ENCODE measurements around the gene TTLL11.
"Not testable (repeated sequence)": the region's sequence is repeated elsewhere in the genome, so short reads cannot be mapped to it uniquely, and the experiment has no call there.

TTLL11 gene

DNA sequence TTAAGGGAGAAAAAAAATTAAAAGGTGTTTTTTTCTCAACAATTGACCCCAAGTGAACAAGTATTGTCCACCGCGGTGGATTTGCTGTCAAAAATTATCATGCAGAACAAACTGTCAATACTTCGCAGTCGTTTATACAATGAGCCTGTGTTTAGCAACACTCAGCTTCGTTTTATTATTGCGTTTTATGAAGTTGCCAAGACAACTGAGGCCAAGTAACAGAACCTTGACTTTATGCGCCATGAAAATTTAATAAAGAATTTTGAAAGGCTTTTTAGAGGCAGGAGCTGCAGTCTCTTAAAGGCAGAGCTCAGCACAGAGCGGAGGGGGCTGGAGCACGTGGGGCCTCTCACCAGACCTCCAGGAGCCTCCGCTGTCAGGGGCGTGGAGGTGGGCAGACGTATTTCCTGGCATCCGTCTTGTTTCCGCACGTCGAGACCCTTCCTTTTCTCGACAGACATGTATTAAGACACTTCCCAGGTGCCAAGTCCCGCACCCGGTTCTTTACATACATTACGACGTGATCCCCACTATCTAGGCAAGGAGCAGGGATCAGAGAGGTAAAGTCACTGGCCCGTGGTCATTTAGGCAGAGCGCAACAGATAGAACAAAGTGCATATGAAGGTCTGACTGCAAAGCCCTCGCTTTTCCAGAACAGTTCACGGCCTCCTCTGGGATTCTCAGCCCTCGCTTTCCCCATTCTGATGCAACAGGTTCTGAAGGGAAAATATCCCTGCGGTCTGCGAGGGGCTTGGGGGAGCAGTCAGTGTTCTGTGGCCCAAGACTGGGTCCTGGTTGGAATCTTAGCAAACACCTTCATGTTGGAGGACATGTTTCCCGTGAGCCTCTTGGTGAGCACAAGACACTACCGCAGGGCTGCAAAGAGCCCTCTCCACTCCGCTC, 277.3 kb downstream of the TTLL11 start:
- no peak for DNase-seq (ENCODE audit: low spot score)

- no peak for DNase-seq (ENCODE audit: low spot score)
Observed at GRCh38 chr9:121815084-121815483, 278.0 kb downstream of the TTLL11 start.

GRCh38 chr9:121814594-121814993, 278.5 kb downstream of the TTLL11 start:
- DNase-seq (ENCODE audit: low spot score): no peak

DNA sequence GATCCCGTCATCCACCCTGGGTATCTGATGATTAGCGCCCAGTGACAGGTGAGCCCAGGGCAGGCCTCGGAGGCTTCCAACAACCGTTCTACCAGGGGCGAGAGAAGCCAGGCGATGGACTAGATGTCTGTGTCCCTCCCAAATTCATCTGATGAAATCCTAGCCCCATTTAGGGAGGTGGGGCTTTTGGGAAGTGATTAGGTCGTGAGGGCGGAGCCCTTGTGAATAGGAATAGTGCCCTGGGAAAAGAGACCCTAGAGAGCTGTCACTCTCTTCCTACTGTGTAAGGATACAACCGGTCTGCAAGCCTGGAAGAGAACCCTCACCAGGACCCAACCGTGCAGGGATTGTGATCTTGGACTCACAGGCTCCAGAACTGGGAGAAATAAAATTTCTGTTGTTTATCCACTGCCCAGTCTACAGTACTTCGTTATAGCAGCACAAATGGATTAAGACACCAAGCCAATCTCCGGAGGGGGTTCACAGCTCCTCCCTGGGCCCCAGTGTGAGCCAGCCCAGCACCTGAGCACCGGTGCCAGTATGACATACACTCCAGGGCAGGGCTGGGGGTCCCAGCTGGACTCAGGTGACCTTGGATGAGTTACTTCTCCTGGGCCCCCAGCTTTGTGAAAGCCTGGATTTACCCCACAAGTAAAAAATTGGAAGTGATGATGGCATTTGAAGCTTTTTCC, 279.4 kb downstream of the TTLL11 start:
- DNase-seq (ENCODE audit: low spot score): no peak

GRCh38 chr9:121812159-121812735, 280.9 kb downstream of the TTLL11 start:
- DNase-seq (ENCODE audit: low spot score): no peak

GRCh38 chr9:121811751-121812150, 281.4 kb downstream of the TTLL11 start:
- DNase-seq (ENCODE audit: low spot score): no peak

DNA sequence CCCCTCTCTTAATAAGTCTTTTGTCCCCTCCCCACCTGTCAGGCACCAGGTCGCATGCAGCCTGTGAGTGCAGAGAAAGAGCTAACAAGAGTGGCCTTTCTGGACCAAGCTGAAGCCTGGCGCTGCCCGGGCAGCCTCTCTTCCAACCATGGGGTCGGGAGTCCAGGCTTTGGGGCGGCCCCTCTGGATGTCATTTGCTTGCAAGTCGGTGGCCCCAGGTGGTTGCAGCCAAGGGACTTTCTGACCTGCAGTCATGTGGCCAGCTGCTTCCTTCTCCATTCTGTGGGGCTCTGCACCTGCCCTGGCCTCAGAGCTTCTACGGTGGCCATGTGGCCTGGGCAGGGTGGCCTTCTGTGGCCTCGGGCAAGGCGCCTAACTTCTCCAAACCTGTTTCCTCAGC, 282.0 kb downstream of the TTLL11 start:
- DNase-seq (ENCODE audit: low spot score): no peak

DNA sequence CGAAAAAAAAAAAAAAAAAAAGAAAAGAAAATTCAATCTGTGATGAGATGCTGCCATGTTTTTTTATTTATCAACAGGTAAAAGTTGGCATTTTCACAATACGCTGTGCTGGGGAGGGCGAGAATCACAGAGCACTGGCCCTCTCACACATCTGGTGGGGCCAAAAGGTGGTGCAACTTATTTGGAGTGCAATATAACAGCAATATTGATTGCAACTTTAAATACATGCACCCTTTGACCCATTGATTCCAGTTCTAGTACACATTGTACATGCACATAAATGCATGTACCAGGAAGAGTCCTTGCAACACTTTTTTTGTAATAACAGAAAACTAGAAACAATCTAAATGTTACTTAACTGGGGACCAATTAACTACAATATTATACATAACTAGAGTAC, 282.6 kb downstream of the TTLL11 start:
- DNase-seq (ENCODE audit: low spot score): no peak

- DNase-seq (ENCODE audit: low spot score): no peak
Observed at GRCh38 chr9:121809356-121810050, 283.6 kb downstream of the TTLL11 start.

GRCh38 chr9:121808781-121809180, 284.3 kb downstream of the TTLL11 start:
- no peak for DNase-seq (ENCODE audit: low spot score)

GRCh38 chr9:121807823-121808278, 285.3 kb downstream of the TTLL11 start:
- no peak for DNase-seq (ENCODE audit: low spot score)

DNA sequence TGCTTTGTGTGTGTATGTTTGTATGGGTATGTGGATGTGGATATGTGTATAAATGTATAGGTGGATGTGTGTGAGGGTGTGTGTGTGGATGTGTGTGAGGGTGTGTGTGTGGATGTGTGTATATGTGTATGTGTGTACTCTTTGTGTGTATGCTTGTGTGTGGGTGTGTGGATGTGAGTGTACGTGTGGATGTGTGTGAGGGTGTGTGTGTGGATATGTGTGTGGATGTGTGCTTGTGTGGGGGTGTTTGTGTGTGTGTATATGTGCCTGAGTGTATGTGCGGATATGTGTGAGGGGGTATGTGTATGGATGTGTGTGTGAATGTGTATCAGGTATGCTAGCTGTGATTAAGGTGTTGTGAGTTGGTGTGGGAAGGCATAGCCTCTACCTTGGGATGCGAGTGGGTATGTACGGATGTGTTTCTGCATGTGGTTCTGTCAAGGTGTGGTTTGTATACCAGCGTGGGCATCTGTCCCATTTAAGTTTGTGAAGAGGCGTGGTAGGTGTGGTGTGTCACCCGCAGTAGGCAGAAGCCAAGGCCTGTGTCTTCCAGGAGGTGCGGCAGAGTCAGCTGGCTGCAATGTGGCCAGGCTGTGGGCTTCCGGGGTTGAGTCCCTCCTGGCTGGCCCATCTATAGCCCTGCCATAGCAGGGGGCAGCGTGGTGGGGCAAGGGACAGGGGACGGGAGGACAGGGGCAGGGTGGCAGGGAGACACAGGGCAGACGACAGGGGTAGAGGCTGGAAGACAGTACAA, 285.9 kb downstream of the TTLL11 start:
- no peak for DNase-seq (ENCODE audit: low spot score)

DNA sequence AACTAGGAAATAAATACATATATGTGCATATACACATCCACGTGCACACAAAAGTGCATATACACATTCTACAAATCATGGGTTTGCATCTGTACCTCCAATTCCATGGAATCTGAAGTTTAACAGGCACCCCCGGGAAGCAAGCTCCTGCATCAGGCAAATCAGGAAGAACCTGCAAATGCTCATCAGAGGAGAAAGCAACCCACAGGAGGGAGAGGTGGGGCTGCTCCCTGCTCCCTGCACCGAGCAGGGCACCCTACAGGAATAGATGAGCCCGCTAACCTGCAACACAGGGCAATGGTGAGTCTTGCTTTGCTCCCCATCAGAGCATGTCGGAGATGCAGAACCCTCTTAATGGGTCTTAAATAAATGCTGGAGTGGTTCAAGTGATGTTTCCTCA, 290.4 kb downstream of the TTLL11 start:
- DNase-seq (ENCODE audit: low spot score): no peak

DNA sequence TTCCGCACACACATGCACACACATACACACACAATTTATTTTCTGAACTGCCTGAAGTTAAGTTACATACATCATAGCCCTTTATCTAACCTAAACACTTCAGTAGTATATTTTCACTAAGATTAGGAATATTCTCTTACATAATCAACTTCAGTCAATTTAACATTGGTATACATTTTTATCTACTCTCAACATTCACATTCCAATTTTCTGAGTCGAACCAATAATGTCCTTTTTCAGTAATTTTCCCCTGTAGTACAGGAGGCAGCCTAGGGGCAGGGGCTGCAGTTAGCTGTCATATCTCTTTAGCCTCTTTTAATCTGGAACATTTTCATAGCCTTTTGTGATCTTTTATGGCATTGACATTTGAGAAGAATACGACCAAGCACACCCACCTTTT, 291.5 kb downstream of the TTLL11 start:
- DNase-seq (ENCODE audit: low spot score): no peak

- DNase-seq (ENCODE audit: low spot score): no peak
Observed at GRCh38 chr9:121800376-121800775, 292.7 kb downstream of the TTLL11 start.

GRCh38 chr9:121798941-121799340, 294.2 kb downstream of the TTLL11 start:
- no peak for DNase-seq (ENCODE audit: low spot score)

- no peak for DNase-seq (ENCODE audit: low spot score)
Observed at GRCh38 chr9:121797081-121797480, 296.0 kb downstream of the TTLL11 start.

DNA sequence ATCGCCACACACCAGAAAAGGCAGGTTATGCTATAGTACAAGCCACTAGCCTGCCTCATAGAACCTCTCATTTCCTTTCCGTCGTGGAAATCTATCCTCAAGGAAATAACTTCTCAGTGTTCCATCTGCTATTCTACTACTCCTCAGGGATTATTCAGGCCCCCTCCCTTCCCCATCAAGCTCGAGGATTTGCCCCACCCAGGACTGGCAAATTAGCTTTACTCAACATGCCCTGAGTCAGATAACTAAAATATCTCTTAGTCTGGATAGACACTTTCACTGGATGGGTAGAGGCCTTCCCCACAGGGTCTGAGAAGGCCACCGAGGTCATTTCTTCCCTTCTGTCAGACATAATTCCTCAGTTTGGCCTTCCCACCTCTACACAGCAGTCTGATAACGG, 298.8 kb downstream of the TTLL11 start:
- not testable (repeated sequence) for DNase-seq (ENCODE audit: low spot score)

- not testable (repeated sequence) for DNase-seq (ENCODE audit: low spot score)
Observed at GRCh38 chr9:121792476-121792875, 300.6 kb downstream of the TTLL11 start.

DNA sequence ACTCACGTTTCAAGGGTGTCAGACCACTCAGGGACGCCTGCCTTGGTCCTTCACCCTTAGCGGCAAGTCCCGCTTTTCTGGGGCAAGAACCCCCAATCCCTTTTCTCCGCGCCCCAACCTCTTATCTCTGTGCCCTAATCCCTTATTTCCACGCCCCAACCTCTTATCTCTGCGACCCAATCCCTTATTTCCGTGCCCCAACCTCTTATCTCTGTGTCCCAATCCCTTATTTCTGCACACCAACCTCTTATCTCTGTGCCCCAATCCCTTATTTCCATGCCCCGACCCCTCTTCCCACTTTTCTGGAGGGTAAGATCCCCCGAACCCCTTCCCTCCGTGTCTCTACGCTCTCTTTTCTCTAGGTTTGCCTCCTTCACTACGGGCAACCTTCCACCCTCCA, 302.3 kb downstream of the TTLL11 start:
- no peak for DNase-seq (ENCODE audit: low spot score)

DNA sequence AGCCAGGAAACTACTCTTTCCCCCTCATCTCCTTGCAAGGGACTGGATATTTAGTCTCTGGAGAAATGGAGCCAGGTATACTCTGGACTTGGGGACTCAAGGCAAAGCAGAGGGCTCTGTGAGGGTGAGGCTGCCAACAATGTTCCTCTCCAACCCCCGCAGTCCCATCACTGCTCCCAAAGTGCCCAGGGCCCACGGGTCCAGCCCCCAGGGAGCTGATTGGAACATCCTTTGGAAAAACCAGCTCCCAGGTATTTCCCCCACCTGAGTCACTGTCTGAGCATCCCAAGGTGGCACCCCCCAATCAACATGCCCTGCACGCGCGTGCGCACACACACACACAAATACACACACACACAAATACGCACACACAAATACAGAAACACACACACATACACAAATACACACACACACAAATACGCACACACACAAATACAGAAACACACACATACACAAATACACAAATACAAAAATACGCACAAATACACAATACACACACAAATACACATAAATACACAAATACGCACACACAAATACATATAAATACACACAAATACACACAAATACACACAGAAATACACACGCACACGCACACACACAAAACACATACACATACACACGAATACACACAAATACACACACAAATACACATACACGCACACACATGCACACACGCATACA, 304.3 kb downstream of the TTLL11 start:
- no peak for DNase-seq (ENCODE audit: low spot score)

All from AG08396 (cell line).